Measurements from ENCODE around the gene CCSER1.

CCSER1 gene

DNA sequence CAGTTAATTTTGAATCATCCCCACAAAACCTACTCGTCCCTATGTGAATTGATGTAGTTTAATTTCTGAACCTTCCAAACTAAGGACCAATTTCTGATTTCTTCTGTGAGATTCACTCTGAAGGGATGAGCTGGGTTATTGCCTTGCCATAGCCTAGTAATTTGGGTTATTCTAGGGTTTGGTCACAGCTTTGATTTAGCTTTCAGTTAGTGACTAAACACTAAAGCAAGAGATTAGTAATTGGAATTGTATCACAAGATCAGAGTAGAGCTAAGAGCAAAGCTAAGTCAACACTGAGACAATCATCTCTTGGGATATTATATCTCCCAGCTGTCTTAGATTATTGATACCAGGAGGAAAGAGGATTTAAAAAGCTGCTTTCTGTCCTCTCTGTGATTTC lies 588.0 kb downstream of the CCSER1 start:
- Mint-ChIP-seq H3K4me1 (no peaks in the 10 kb centered on the region), H3K4me3 (no peak overlapping the region), H3K27ac (no peak overlapping the region), H3K27me3 (ENCODE audit: low read depth, poor library complexity) (no peaks in the 10 kb centered on the region), H3K9me3 (no peaks in the 10 kb centered on the region), H3K36me3 (ENCODE audit: low read depth) (no peaks in the 10 kb centered on the region)
- no peak for DNase-seq
- TF ChIP-seq, protein P1, sequence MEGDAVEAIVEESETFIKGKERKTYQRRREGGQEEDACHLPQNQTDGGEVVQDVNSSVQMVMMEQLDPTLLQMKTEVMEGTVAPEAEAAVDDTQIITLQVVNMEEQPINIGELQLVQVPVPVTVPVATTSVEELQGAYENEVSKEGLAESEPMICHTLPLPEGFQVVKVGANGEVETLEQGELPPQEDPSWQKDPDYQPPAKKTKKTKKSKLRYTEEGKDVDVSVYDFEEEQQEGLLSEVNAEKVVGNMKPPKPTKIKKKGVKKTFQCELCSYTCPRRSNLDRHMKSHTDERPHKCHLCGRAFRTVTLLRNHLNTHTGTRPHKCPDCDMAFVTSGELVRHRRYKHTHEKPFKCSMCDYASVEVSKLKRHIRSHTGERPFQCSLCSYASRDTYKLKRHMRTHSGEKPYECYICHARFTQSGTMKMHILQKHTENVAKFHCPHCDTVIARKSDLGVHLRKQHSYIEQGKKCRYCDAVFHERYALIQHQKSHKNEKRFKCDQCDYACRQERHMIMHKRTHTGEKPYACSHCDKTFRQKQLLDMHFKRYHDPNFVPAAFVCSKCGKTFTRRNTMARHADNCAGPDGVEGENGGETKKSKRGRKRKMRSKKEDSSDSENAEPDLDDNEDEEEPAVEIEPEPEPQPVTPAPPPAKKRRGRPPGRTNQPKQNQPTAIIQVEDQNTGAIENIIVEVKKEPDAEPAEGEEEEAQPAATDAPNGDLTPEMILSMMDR (IDR thresholded peaks at IDR 0.05): no peak

DNA sequence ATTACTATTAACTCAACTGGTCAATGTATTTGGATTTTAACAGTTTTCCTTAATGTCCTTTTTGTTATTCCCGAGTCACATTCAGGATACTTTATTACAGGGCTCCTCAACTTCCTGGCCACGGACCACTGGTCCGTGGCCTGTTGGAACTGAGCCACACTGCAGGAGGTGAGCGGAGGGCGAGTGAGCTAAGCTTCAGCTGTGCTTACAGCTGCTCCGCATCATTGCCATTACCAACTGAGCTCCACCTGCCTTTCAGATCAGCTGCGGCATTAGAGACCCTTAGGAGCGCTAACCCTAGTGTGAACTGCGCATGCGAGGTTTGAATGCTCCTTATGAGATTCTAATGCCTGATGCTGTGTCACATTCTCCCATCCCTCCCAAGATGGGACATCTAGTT lies 591.7 kb downstream of the CCSER1 start:
- Mint-ChIP-seq H3K4me3 (no peak overlapping the region), H3K9me3 (no peaks in the 10 kb centered on the region)

DNA sequence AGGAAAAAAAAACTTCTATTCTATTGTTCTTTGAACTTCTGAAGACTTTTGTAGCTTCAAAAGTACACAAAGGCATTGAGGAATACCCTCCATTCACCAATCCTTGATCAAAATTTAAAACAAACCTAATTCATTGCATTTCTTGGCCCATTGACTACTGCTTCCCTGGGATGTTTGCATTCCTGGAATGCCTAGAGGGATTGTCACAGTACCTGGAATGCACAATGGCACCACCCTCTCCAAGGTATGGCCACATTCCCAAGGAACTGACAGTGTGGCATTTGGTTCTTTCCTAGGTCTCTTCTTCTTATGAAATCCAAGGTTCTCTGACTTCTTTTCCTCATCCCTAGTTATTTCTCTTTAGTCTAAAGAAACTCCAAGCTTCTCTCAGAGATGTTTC lies 600.7 kb downstream of the CCSER1 start:
- DNase-seq: no peak
- Mint-ChIP-seq H3K4me3 (no peak overlapping the region), H3K27ac (no peak overlapping the region), H3K4me1 (no peaks in the 10 kb centered on the region), H3K9me3 (no peaks in the 10 kb centered on the region), H3K27me3 (ENCODE audit: low read depth, poor library complexity) (no peaks in the 10 kb centered on the region), H3K36me3 (ENCODE audit: low read depth) (no peaks in the 10 kb centered on the region)
- TF ChIP-seq, protein P1 (IDR thresholded peaks at IDR 0.05): no peak

More for the DNA sequence above, 591.7 kb downstream of the CCSER1 start:
- TF ChIP-seq, protein P1 (IDR thresholded peaks at IDR 0.05): no peak
- no peaks in the 10 kb centered on the region for H3K4me1 Mint-ChIP-seq
- peak; percentile 8 for DNase-seq
- H3K27ac Mint-ChIP-seq: no peak overlapping the region
- no peaks in the 10 kb centered on the region for H3K27me3 Mint-ChIP-seq (ENCODE audit: low read depth, poor library complexity)
- H3K36me3 Mint-ChIP-seq (ENCODE audit: low read depth): no peaks in the 10 kb centered on the region

DNA sequence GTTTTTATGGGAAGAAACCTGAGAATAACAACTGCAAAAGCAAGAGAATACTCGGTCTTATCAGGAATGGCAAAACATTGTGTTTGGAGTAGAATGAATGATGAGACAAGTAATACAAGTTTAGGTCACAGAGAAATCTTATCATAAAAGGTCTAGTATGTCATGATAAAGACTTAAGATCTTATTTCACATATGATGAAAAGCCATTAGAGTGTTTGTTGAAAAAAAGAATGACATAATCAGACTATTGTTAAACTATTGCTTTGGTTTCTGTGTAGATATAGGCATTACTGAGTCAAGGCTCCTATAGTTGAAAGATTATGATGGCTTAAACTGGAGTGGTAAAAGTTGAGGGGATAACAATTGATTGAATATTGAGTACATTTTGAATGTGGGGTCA lies 603.6 kb downstream of the CCSER1 start:
- TF ChIP-seq, protein P1 (IDR thresholded peaks at IDR 0.05): no peak
- no peak for DNase-seq
- H3K4me3 Mint-ChIP-seq: no peak overlapping the region
- H3K27me3 Mint-ChIP-seq (ENCODE audit: low read depth, poor library complexity): no peaks in the 10 kb centered on the region
- no peak overlapping the region for H3K27ac Mint-ChIP-seq
- no peaks in the 10 kb centered on the region for H3K9me3 Mint-ChIP-seq
- H3K36me3 Mint-ChIP-seq (ENCODE audit: low read depth): no peaks in the 10 kb centered on the region
- H3K4me1 Mint-ChIP-seq: no peaks in the 10 kb centered on the region

DNA sequence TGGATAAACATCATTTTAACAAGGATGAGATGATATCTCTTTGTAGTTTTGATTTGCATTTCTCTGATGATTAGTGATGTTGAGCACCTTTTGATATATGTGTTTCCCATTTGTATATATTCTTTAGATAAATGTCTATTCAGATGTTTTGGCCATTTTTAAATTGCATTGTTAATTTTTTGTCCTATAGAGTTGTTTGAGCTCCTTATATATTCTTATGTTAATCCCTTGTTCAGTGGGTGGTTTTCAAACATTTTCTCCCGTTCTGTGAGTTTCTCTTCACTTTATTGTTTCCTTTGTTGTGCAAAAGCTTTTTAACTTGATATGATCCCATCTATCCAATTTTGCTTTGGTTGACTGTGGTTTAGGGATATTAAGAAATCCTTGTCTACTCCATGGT lies 606.0 kb downstream of the CCSER1 start:
- Mint-ChIP-seq H3K36me3 (ENCODE audit: low read depth) (no peaks in the 10 kb centered on the region), H3K4me3 (no peak overlapping the region), H3K27ac (no peak overlapping the region), H3K27me3 (ENCODE audit: low read depth, poor library complexity) (no peaks in the 10 kb centered on the region), H3K4me1 (no peaks in the 10 kb centered on the region), H3K9me3 (no peaks in the 10 kb centered on the region)
- TF ChIP-seq, protein P1 (IDR thresholded peaks at IDR 0.05): no peak
- DNase-seq: no peak

DNA sequence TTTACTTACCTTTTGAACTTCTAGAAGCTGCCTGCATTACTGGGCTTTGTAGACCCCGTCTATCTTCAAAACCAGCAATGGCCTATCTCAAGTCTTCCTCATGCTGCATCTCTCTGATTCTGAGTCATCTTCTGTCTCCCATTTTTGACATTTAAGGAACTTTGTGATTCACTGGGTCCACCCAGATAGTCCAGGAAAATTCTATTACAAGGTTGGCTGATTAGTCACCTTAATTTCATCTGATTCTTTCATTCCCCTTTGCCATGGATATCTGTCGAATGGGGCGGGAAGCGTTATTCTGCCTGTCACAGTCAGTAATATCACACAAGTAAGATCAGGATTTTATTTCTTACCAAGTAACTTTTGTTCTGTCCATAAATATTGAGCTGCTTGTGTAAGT lies 618.0 kb downstream of the CCSER1 start:
- Mint-ChIP-seq H3K9me3 (peaks cover 3% of the 10 kb centered on the region), H3K4me1 (no peaks in the 10 kb centered on the region), H3K27ac (no peak overlapping the region), H3K4me3 (no peak overlapping the region), H3K36me3 (ENCODE audit: low read depth) (no peaks in the 10 kb centered on the region), H3K27me3 (ENCODE audit: low read depth, poor library complexity) (no peaks in the 10 kb centered on the region)
- DNase-seq: no peak
- TF ChIP-seq, protein P1 (IDR thresholded peaks at IDR 0.05): no peak

Measured in nephron progenitor cell (in vitro differentiated cells).